CD14-positive monocyte (primary cell): ENCODE measurements around the gene KPNA3. TPM values are rescaled to one million over a fixed set of nuclear protein-coding genes. Genes with fewer than 3 reads are reported as not detected.

Source experiments
- DNase-seq, 3 donors: peaks; one replicate each; pipeline ENCODE4 v3.0.0-alpha.2; 2011 to 2022
- H2AFZ ChIP-seq: 2 replicates; pipeline ENCODE4 v1.6.0; 2012; ENCODE audit warnings: mild to moderate bottlenecking, low read depth, low read length, inconsistent platforms; ENCODE audit not compliant: insufficient read depth, poor library complexity, severe bottlenecking
- H3K27ac ChIP-seq, 2 donors: 1 replicate in 1 of 2; 2 replicates in 1 of 2; pipeline ENCODE4 v1.5.1; 2012 to 2013; ENCODE audit warnings: low read length in 2 of 2, control low read depth in 1 of 2, inconsistent platforms in 1 of 2, low read depth in 1 of 2, mild to moderate bottlenecking in 1 of 2
- H3K27me3 ChIP-seq, 2 donors: one replicate each; pipeline versions ENCODE4 v1.6.0 to v1.6.1; 2011 to 2013; ENCODE audit warnings: low read length in 2 of 2; ENCODE audit not compliant: control insufficient read depth in 2 of 2, insufficient read depth in 2 of 2
- H3K36me3 ChIP-seq, 2 donors: replicated peaks in 1 of 2; 1 replicate in 1 of 2; 2 replicates in 1 of 2; pipeline versions ENCODE4 v1.5.1 to v1.6.1; 2012 to 2013; ENCODE audit warnings: low read length in 2 of 2, control low read depth in 1 of 2, inconsistent platforms in 1 of 2, mild to moderate bottlenecking in 1 of 2; ENCODE audit not compliant: insufficient read depth in 2 of 2, control insufficient read depth in 1 of 2
- H3K4me1 ChIP-seq, 2 donors: 1 replicate in 1 of 2; 2 replicates in 1 of 2; pipeline versions ENCODE4 v1.5.1 to v1.6.1; 2012 to 2013; ENCODE audit warnings: low read length in 2 of 2, control low read depth in 1 of 2, inconsistent platforms in 1 of 2, mild to moderate bottlenecking in 1 of 2, moderate library complexity in 1 of 2; ENCODE audit not compliant: insufficient read depth in 2 of 2, control insufficient read depth in 1 of 2
- H3K4me2 ChIP-seq: replicated peaks from 2 replicates; pipeline ENCODE3; 2012; ENCODE audit warnings: low read length, moderate library complexity, mild to moderate bottlenecking; ENCODE audit not compliant: poor library complexity, severe bottlenecking; ENCODE audit errors: extremely low read depth
- H3K4me3 ChIP-seq, 3 experiments: fragments of 200-600 bp in 1 of 3; sonication (generic) in 1 of 3; replicated peaks in 1 of 3; 1 replicate in 2 of 3; 2 replicates in 1 of 3; pipeline ENCODE4 v1.5.1; 2011 to 2013; ENCODE audit warnings: low read length in 3 of 3, mild to moderate bottlenecking in 3 of 3, control low read depth in 2 of 3, low read depth in 2 of 3, inconsistent platforms in 1 of 3, moderate library complexity in 1 of 3
- H3K79me2 ChIP-seq: 2 replicates; pipeline ENCODE4 v1.6.0; 2012; ENCODE audit warnings: mild to moderate bottlenecking, control low read depth, inconsistent platforms, low read length, moderate library complexity; ENCODE audit not compliant: insufficient read depth
- H3K9ac ChIP-seq: 2 replicates; pipeline ENCODE4 v1.6.0; 2017; ENCODE audit warnings: low read length, mild to moderate bottlenecking; ENCODE audit not compliant: insufficient read depth, poor library complexity, severe bottlenecking
- H3K9me3 ChIP-seq, 2 donors: replicated peaks in 1 of 2; 1 replicate in 1 of 2; 2 replicates in 1 of 2; pipeline versions ENCODE4 v1.5.1 to v1.6.1; 2012 to 2013; ENCODE audit warnings: low read length in 2 of 2, control low read depth in 1 of 2; ENCODE audit not compliant: control insufficient read depth in 1 of 2, insufficient read depth in 1 of 2
- H4K20me1 ChIP-seq: 2 replicates; pipeline ENCODE4 v1.6.0; 2012; ENCODE audit warnings: mild to moderate bottlenecking, low read length, control low read depth, moderate library complexity; ENCODE audit not compliant: insufficient read depth
- H3K27ac Mint-ChIP-seq, 7 donors: one replicate each; pipeline ENCODE4 v1.8.0; 2020; ENCODE audit warnings: mild to moderate bottlenecking in 7 of 7, mixed read lengths in 7 of 7, moderate library complexity in 6 of 7, inconsistent platforms in 2 of 7
- H3K27me3 Mint-ChIP-seq, 3 donors: one replicate each; pipeline ENCODE4 v1.8.0; 2021 to 2022; ENCODE audit warnings: low read depth in 3 of 3, mild to moderate bottlenecking in 3 of 3, mixed read lengths in 3 of 3, moderate library complexity in 3 of 3, inconsistent platforms in 1 of 3
- H3K36me3 Mint-ChIP-seq, 2 donors: one replicate each; pipeline ENCODE4 v1.8.0; 2020; ENCODE audit warnings: mixed read lengths in 2 of 2, inconsistent platforms in 1 of 2, mild to moderate bottlenecking in 1 of 2
- H3K4me1 Mint-ChIP-seq: one replicate; pipeline ENCODE4 v1.8.0; 2020; ENCODE audit warnings: mild to moderate bottlenecking, mixed read lengths
- H3K4me3 Mint-ChIP-seq, 2 donors: one replicate each; pipeline ENCODE4 v1.8.0; 2020; ENCODE audit warnings: mild to moderate bottlenecking in 2 of 2, mixed read lengths in 2 of 2, moderate library complexity in 1 of 2
- H3K9me3 Mint-ChIP-seq, 7 donors: one replicate each; pipeline ENCODE4 v1.8.0; 2020 to 2022; ENCODE audit warnings: mixed read lengths in 7 of 7, mild to moderate bottlenecking in 6 of 7, moderate library complexity in 6 of 7, inconsistent platforms in 2 of 7
- CTCF ChIP-seq: fragments of 200-600 bp; IDR thresholded peaks from one replicate; pipeline ENCODE4 v1.8.0; 2022; ENCODE audit warnings: antibody characterized with exemption, mild to moderate bottlenecking
- WGBS: methylation state at CpG from one replicate; pipeline ENCODE4 v1.1.5; 2013; ENCODE audit warnings: missing lambda C conversion rate; ENCODE audit not compliant: insufficient coverage; 5-methylcytosine and 5-hydroxymethylcytosine counted together
- intact Hi-C, 2 donors: fragments of 100-400 bp; cut with micrococcal nuclease; formaldehyde crosslinking; loops; one replicate each; pipeline versions ENCODE4 v1.15.0 to v1.15.1; 2023
- polyA plus RNA-seq, 3 donors: library from polyadenylated mRNA; depleted of rRNA in 1 of 3; unstranded in 2 of 3; stranded (reverse) in 1 of 3; fragments of 300-500 nt in 2 of 3; fragments of >200 nt in 1 of 3; fragmentation: Illumina TruSeq in 2 of 3; gene quantifications; 1 replicate in 2 of 3; 2 replicates in 1 of 3; pipeline ENCODE4 v1.2.3, GENCODE V29; 2012 to 2021

The KPNA3 gene
- polyA plus RNA-seq, 3 donors: 11.5 to 15.3 (median 12.8) TPM

GRCh38 chr13:49814551-49815270, 22.2 kb upstream of the KPNA3 start:
- TF ChIP-seq CTCF: no peak
- no peaks in the 10 kb centered on the region for H3K4me1 Mint-ChIP-seq
- H2AFZ ChIP-seq: no peak overlapping the region
- no peaks in the 10 kb centered on the region for H3K9me3 ChIP-seq
- no CpG with 5 or more reads among the region's 7 CpGs for WGBS
- intact Hi-C loops: no loop called here
- H3K36me3 Mint-ChIP-seq: no peaks in the 10 kb centered on the region
- H4K20me1 ChIP-seq: no peaks in the 10 kb centered on the region
- H3K4me3 ChIP-seq: no peak overlapping the region
- H3K79me2 ChIP-seq: no peaks in the 10 kb centered on the region
- H3K9me3 Mint-ChIP-seq: peaks cover 0 to 3% (median 0%) of the 10 kb centered on the region in 7 donors
- H3K27me3 ChIP-seq: no peaks in the 10 kb centered on the region
- H3K36me3 ChIP-seq: no peaks in the 10 kb centered on the region
- no peak overlapping the region for H3K9ac ChIP-seq
- peaks cover 4 to 7% (median 4%) of the 10 kb centered on the region in 3 donors for H3K27me3 Mint-ChIP-seq
- H3K4me2 ChIP-seq: no peak overlapping the region
- H3K4me3 Mint-ChIP-seq: no peak overlapping the region
- H3K27ac Mint-ChIP-seq: no peak overlapping the region
- H3K27ac ChIP-seq: no peak overlapping the region
- H3K4me1 ChIP-seq: no peaks in the 10 kb centered on the region
- DNase-seq: no peak

GRCh38 chr13:49812812-49813211, 20.3 kb upstream of the KPNA3 start:
- no peaks in the 10 kb centered on the region for H3K4me1 Mint-ChIP-seq
- H3K9me3 ChIP-seq: no peaks in the 10 kb centered on the region
- H3K36me3 Mint-ChIP-seq: no peaks in the 10 kb centered on the region
- H3K79me2 ChIP-seq: no peaks in the 10 kb centered on the region
- peaks cover 1 to 7% (median 6%) of the 10 kb centered on the region in 3 donors for H3K27me3 Mint-ChIP-seq
- peaks cover 0 to 3% (median 0%) of the 10 kb centered on the region in 7 donors for H3K9me3 Mint-ChIP-seq
- WGBS: 100% methylated on average over 2 of the region's 4 CpGs
- intact Hi-C loops: no loop called here
- no peak overlapping the region for H3K27ac ChIP-seq
- no peak overlapping the region for H2AFZ ChIP-seq
- no peak overlapping the region for H3K27ac Mint-ChIP-seq
- no peak overlapping the region for H3K4me2 ChIP-seq
- H3K4me3 Mint-ChIP-seq: no peak overlapping the region
- no peaks in the 10 kb centered on the region for H3K27me3 ChIP-seq
- no peaks in the 10 kb centered on the region for H3K4me1 ChIP-seq
- no peak for DNase-seq
- TF ChIP-seq CTCF: no peak
- H4K20me1 ChIP-seq: no peaks in the 10 kb centered on the region
- no peak overlapping the region for H3K4me3 ChIP-seq
- no peaks in the 10 kb centered on the region for H3K36me3 ChIP-seq
- no peak overlapping the region for H3K9ac ChIP-seq
